Liver (tissue), 9 donors: ENCODE results near the gene GLI3. TPM values are rescaled to one million over a fixed set of nuclear protein-coding genes. Genes with fewer than 3 reads are reported as not detected.

Experiments used
- DNase-seq: peaks from one replicate; pipeline ENCODE4 v3.0.0-alpha.2; 2017; ENCODE audit warnings: low spot score
- H3K27ac ChIP-seq, 2 donors: one replicate each; pipeline ENCODE4 v1.7.0; 2013; ENCODE audit warnings: inconsistent platforms in 2 of 2, low read length in 2 of 2, control low read depth in 1 of 2, low read depth in 1 of 2, mild to moderate bottlenecking in 1 of 2
- H3K27me3 ChIP-seq, 4 donors: one replicate each; pipeline versions ENCODE4 v1.6.1 to v1.7.0; 2013; ENCODE audit warnings: low read length in 3 of 4, inconsistent platforms in 1 of 4, mild to moderate bottlenecking in 1 of 4, moderate library complexity in 1 of 4; ENCODE audit not compliant: control insufficient read depth in 4 of 4, insufficient read depth in 4 of 4
- H3K36me3 ChIP-seq, 4 donors: one replicate each; pipeline versions ENCODE4 v1.6.1 to v1.7.0; 2013; ENCODE audit warnings: low read length in 3 of 4, mild to moderate bottlenecking in 3 of 4, low read depth in 1 of 4, moderate library complexity in 1 of 4; ENCODE audit not compliant: control insufficient read depth in 4 of 4, insufficient read depth in 3 of 4
- H3K4me1 ChIP-seq, 4 donors: one replicate each; pipeline versions ENCODE4 v1.6.1 to v1.7.0; 2013; ENCODE audit warnings: low read length in 3 of 4, mild to moderate bottlenecking in 3 of 4, moderate library complexity in 1 of 4; ENCODE audit not compliant: control insufficient read depth in 4 of 4, insufficient read depth in 4 of 4
- H3K4me3 ChIP-seq, 3 donors: one replicate each; pipeline versions ENCODE4 v1.6.1 to v1.7.0; 2013; ENCODE audit warnings: low read length in 3 of 3, control low read depth in 1 of 3, low read depth in 1 of 3, mild to moderate bottlenecking in 1 of 3
- H3K9ac ChIP-seq, 2 donors: one replicate each; pipeline ENCODE4 v1.7.0; 2013; ENCODE audit warnings: low read length in 2 of 2, mild to moderate bottlenecking in 2 of 2, moderate library complexity in 2 of 2, control low read depth in 1 of 2, low read depth in 1 of 2
- H3K9me3 ChIP-seq, 4 donors: one replicate each; pipeline versions ENCODE4 v1.6.1 to v1.7.0; 2013; ENCODE audit warnings: low read length in 3 of 4; ENCODE audit not compliant: control insufficient read depth in 4 of 4
- ATF3 ChIP-seq: IDR thresholded peaks from 2 replicates; pipeline ENCODE4 v1.6.1; 2016; ENCODE audit warnings: antibody characterized with exemption
- EGR1 ChIP-seq, 2 donors: IDR thresholded peaks; 2 replicates each; pipeline ENCODE4 v1.6.1; 2016 to 2018; ENCODE audit warnings: antibody characterized with exemption in 2 of 2, low read depth in 2 of 2
- FOXA1 ChIP-seq: IDR thresholded peaks from 2 replicates; pipeline ENCODE4 v1.6.1; 2016; ENCODE audit warnings: antibody characterized with exemption
- FOXA2 ChIP-seq: IDR thresholded peaks from 2 replicates; pipeline ENCODE4 v1.6.1; 2016; ENCODE audit warnings: antibody characterized with exemption
- GABPA ChIP-seq, 2 donors: IDR thresholded peaks in 1 of 2; conservative IDR thresholded peaks in 1 of 2; 2 replicates each; pipeline ENCODE4 v1.6.1; 2016; ENCODE audit warnings: antibody characterized with exemption in 2 of 2, mild to moderate bottlenecking in 1 of 2, moderate library complexity in 1 of 2
- HNF4A ChIP-seq, 2 donors: conservative IDR thresholded peaks; 2 replicates each; pipeline ENCODE4 v1.6.1; 2016; ENCODE audit warnings: antibody characterized with exemption in 2 of 2, mild to moderate bottlenecking in 2 of 2
- HNF4G ChIP-seq: IDR thresholded peaks from 2 replicates; pipeline ENCODE4 v1.6.1; 2016; ENCODE audit warnings: antibody characterized with exemption
- JUND ChIP-seq, 2 donors: IDR thresholded peaks; 2 replicates each; pipeline ENCODE4 v1.6.1; 2016; ENCODE audit warnings: antibody characterized with exemption in 2 of 2
- MAX ChIP-seq: IDR thresholded peaks from 2 replicates; pipeline ENCODE4 v1.6.1; 2016; ENCODE audit warnings: antibody characterized with exemption
- NR2F2 ChIP-seq: IDR thresholded peaks from 2 replicates; pipeline ENCODE4 v1.6.1; 2016; ENCODE audit warnings: antibody characterized with exemption
- RAD21 ChIP-seq, 2 donors: IDR thresholded peaks; 2 replicates each; pipeline ENCODE4 v1.6.1; 2016; ENCODE audit warnings: antibody characterized with exemption in 2 of 2, mild to moderate bottlenecking in 2 of 2
- REST ChIP-seq: IDR thresholded peaks from 2 replicates; pipeline ENCODE4 v1.6.1; 2016; ENCODE audit warnings: antibody characterized with exemption, mild to moderate bottlenecking
- RXRA ChIP-seq, 2 donors: IDR thresholded peaks; 2 replicates each; pipeline ENCODE4 v1.6.1; 2017 to 2018; ENCODE audit warnings: antibody characterized with exemption in 2 of 2, mild to moderate bottlenecking in 1 of 2
- SP1 ChIP-seq: IDR thresholded peaks from 2 replicates; pipeline ENCODE4 v1.6.1; 2018; ENCODE audit warnings: antibody characterized with exemption, mild to moderate bottlenecking
- TAF1 ChIP-seq: conservative IDR thresholded peaks from 2 replicates; pipeline ENCODE4 v1.6.1; 2016; ENCODE audit warnings: antibody characterized with exemption, mild to moderate bottlenecking
- YY1 ChIP-seq: IDR thresholded peaks from 2 replicates; pipeline ENCODE4 v1.6.1; 2016; ENCODE audit warnings: antibody characterized with exemption, mild to moderate bottlenecking
- ZBTB33 ChIP-seq: IDR thresholded peaks from 2 replicates; pipeline ENCODE4 v1.6.1; 2016; ENCODE audit warnings: antibody characterized with exemption
- WGBS: extraction: QIAGEN DNeasy Blood & Tissue Kit; methylation state at CpG from one replicate; pipeline ENCODE4 v1.1.7; 2013; 5-methylcytosine and 5-hydroxymethylcytosine counted together
- polyA plus RNA-seq, 2 donors: library from polyadenylated mRNA; stranded (reverse) in 1 of 2; unstranded in 1 of 2; fragments of 200-250 nt in 1 of 2; fragments of >200 nt in 1 of 2; fragmentation: Nextera tagmentation in 1 of 2; extraction: Ambion mirVana in 1 of 2; gene quantifications; one replicate each; pipeline versions ENCODE4 v1.2.1 to v1.2.3, GENCODE V29; 2013 to 2015
- total RNA-seq, 2 donors: library from RNA; depleted of rRNA; stranded (reverse); fragments of >200 nt; gene quantifications; one replicate each; pipeline ENCODE4 v1.2.3, GENCODE V29; 2014
- TF ChIP-seq, protein P1 (sequence below): fragments of 150-350 bp; IDR thresholded peaks from 2 replicates; pipeline ENCODE4 v1.5.1; 2017; ENCODE audit warnings: improper control_type of control experiment, low read depth, low read length; ENCODE audit not compliant: missing input control
- donor health status: healthy.
- donor health status: healthy.
- donor health status: healthy.
- donor health status: healthy.
- donor health status: healthy.

Gene GLI3
- total and polyA plus RNA-seq, 4 donors: 0.09 to 0.42 (median 0.26) TPM

DNA sequence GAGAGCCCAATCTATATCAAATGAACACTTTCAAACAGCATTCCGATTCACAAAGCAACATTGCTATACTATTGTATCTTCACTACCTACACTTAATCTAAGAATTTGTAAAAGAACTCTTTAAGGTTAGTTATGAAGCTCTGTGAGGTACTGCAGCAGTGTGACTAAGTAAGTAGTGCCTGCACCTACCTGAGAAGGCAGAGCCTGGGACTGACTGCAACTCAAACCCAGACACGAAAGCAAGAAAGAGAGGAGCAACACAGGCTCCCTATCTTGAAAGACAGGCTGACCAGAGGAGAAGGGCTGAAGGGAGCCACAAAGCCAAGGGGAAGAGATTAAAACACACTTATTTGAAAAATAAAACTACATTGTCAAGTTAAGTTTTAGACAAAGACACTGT, 160.1 kb downstream of the GLI3 start:
- H3K4me1 ChIP-seq: no peaks in the 10 kb centered on the region
- WGBS: 88% methylated on average over 2 of the region's 2 CpGs
- no peak overlapping the region for H3K27ac ChIP-seq
- TF ChIP-seq ATF3: no peak
- TF ChIP-seq MAX: no peak
- TF ChIP-seq TAF1: no peak
- no peak for TF ChIP-seq ZBTB33
- no peak for TF ChIP-seq RAD21 (IDR thresholded peaks at IDR 0.05)
- TF ChIP-seq SP1: no peak
- TF ChIP-seq HNF4A (conservative IDR thresholded peaks at IDR 0.05): no peak
- TF ChIP-seq, protein P1, sequence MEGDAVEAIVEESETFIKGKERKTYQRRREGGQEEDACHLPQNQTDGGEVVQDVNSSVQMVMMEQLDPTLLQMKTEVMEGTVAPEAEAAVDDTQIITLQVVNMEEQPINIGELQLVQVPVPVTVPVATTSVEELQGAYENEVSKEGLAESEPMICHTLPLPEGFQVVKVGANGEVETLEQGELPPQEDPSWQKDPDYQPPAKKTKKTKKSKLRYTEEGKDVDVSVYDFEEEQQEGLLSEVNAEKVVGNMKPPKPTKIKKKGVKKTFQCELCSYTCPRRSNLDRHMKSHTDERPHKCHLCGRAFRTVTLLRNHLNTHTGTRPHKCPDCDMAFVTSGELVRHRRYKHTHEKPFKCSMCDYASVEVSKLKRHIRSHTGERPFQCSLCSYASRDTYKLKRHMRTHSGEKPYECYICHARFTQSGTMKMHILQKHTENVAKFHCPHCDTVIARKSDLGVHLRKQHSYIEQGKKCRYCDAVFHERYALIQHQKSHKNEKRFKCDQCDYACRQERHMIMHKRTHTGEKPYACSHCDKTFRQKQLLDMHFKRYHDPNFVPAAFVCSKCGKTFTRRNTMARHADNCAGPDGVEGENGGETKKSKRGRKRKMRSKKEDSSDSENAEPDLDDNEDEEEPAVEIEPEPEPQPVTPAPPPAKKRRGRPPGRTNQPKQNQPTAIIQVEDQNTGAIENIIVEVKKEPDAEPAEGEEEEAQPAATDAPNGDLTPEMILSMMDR: no peak
- no peak for TF ChIP-seq GABPA (IDR thresholded peaks at IDR 0.05 in 1 of 2, conservative IDR thresholded peaks at IDR 0.05 in 1 of 2)
- no peak overlapping the region for H3K4me3 ChIP-seq
- no peaks in the 10 kb centered on the region for H3K27me3 ChIP-seq
- no peaks in the 10 kb centered on the region for H3K9me3 ChIP-seq
- no peak for DNase-seq
- no peaks in the 10 kb centered on the region for H3K36me3 ChIP-seq
- H3K9ac ChIP-seq: no peak overlapping the region

- Histone ChIP-seq H3K9me3 (no peaks in the 10 kb centered on the region), H3K9ac (no peak overlapping the region), H3K27ac (no peak overlapping the region), H3K4me1 (no peaks in the 10 kb centered on the region), H3K27me3 (no peaks in the 10 kb centered on the region), H3K4me3 (no peak overlapping the region), H3K36me3 (no peaks in the 10 kb centered on the region)
- DNase-seq: no peak
- no peak for TF ChIP-seq REST
- TF ChIP-seq YY1: no peak
- TF ChIP-seq FOXA2: no peak
- no peak for TF ChIP-seq FOXA1
- no peak for TF ChIP-seq JUND (IDR thresholded peaks at IDR 0.05)
- no peak for TF ChIP-seq RAD21 (IDR thresholded peaks at IDR 0.05)
- TF ChIP-seq NR2F2: no peak
- TF ChIP-seq HNF4A (conservative IDR thresholded peaks at IDR 0.05): no peak
- no peak for TF ChIP-seq GABPA (IDR thresholded peaks at IDR 0.05 in 1 of 2, conservative IDR thresholded peaks at IDR 0.05 in 1 of 2)
- TF ChIP-seq ZBTB33: no peak
- no peak for TF ChIP-seq RXRA (IDR thresholded peaks at IDR 0.05)
- no peak for TF ChIP-seq TAF1
- no peak for TF ChIP-seq HNF4G
- TF ChIP-seq MAX: no peak
- TF ChIP-seq SP1: no peak
- TF ChIP-seq, protein P1: no peak
- TF ChIP-seq EGR1 (IDR thresholded peaks at IDR 0.05; ENCODE audit: low read depth in 2 of 2): no peak
- TF ChIP-seq ATF3: no peak
Measured at GRCh38 chr7:42075418-42075817, 161.6 kb downstream of the GLI3 start.
